Thyroid gland (tissue), 4 donors: ENCODE data around the gene ID3.

Source experiments
- CTCF ChIP-seq, 6 experiments: fragments of 200-600 bp in 3 of 6; fragments of 450-650 bp in 3 of 6; sonication (generic) in 3 of 6; IDR thresholded peaks; one replicate each; pipeline ENCODE4 v1.5.1; 2016 to 2019; ENCODE audit warnings: antibody characterized with exemption in 6 of 6, mild to moderate bottlenecking in 2 of 6, inconsistent platforms in 1 of 6, moderate library complexity in 1 of 6
- POLR2A ChIP-seq, 2 donors: fragments of 450-650 bp; IDR thresholded peaks; one replicate each; pipeline ENCODE4 v1.6.1; 2017; ENCODE audit warnings: antibody characterized with exemption in 2 of 2, mild to moderate bottlenecking in 2 of 2, moderate library complexity in 1 of 2

GRCh38 chr1:23528250-23528978 is 30.9 kb downstream of the ID3 start:
- TF ChIP-seq CTCF (IDR thresholded peaks at IDR 0.05), result no peak
- TF ChIP-seq POLR2A (IDR thresholded peaks at IDR 0.05), result no peak
